Kasumi-1 (cell line): ENCODE data around the gene NAA20.

Experiments
- DNase-seq, 2 experiments: peaks; one replicate each; lab custom pipeline; 2025; lab: John Stamatoyannopoulos, UW

Gene NAA20

DNA sequence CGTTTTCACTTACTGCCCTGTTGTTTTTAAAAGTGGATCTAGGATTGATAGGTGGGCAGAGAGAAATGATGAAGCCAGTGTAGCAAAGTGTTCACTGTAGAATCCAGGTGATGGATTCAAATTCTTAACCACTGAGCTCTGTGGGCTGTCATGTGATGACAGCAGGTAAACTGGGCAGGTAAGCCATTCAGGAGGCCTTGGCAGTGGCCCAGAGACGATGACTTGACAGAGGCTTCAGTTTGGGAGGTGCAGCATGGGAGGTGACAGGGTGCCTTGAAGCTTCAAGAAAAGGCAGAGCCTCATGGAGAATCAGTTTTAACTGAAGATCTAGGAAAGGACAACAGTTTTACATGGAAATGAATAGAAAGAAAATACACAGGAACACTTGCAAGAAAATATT lies 2.0 kb downstream of the NAA20 start:
- no peak for DNase-seq

DNA sequence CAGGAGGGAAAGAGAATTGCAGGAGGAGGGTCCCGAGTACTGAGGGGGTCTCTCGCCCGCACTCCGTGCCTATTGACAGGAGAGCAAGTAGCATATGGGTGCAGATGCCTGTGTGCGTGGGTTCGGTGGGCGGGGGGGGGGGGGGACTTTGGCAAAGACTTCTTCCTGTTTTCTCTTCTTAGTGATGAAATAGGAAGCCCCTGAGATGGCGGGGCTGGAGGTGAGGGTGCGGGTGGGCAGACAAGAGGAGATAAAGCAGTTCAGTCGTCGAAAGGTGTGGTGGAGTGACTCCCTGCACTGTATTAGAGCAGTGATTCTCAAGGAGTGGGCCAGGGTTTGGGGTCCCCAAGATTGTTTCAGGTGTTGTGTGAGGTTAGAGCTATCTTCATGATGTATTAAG lies 3.7 kb downstream of the NAA20 start:
- no peak for DNase-seq

DNA sequence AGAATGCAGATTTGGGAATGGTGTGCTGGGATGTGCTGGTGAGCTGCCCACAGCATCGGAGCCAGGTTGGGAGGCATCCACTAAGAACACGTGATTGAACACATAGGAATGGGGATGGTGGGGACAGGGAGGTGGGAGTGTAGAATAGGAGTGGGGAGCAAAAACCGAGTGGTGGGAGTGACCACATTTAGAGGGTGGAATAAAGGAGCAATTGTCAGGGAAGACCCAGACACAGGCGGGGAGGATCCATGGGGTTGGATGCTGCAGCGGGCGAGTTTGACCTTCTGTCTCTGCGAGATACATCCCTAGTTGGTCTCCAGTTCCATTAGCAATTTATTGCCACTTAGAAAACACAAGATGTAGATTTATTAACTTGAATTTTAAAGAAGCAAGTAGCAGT lies 4.7 kb downstream of the NAA20 start:
- DNase-seq, result no peak

DNA sequence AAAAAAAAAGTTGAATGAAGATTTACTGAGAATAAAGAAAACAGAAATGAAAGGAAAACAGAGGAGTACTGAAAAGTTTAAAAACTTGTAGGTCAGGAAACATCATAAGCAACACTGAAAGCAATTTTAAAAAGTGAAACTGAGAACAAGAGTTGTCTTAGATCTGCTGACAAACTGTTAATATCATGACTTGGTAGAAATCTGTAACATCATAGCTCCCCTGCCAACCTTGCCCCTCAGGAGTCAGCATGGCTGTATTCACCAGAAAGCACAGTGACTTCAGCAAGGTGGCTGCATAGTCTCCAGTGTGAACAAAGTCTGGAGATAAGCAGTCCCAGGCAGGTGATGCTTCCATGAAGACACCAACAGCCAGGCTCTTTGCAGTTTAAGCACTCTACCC lies 5.3 kb downstream of the NAA20 start:
- no peak for DNase-seq

DNA sequence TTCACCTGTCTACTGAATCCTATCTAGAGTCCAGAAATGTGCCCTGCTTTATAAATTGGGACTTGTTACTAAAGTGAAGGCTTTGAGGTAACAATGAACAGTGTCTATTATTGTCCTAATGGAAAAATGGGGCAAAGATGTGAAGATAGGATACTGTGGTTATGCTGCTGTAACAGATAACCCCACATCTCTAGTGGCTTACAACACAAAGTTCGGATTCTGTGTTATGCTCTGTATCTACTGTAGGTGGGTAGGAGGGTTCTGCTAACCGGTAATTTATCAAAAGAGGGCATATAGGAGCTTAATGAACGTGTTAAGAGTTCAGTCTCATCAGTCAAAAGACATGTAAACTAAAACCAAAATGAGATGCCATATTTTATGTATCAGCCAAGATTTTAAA lies 6.2 kb downstream of the NAA20 start:
- DNase-seq, result no peak

DNA sequence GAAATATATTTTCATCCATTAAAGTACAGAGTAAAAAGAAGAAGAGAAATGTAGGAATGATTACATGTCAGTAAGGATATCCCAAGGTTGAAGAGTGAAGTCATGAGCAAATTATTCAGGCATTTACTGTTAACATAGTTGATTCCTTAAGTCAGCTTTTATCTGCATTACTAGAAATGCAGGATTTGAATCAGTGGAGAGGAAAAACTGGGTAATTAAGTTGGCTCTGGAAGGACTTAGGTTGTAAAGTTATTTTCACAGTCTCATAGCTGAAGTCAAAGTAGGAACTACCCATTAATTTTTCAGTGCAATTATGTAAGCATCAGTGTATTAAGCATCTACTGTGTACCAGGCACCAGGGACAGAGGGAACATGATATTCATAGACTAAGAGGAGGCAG lies 7.8 kb downstream of the NAA20 start:
- no peak for DNase-seq

DNA sequence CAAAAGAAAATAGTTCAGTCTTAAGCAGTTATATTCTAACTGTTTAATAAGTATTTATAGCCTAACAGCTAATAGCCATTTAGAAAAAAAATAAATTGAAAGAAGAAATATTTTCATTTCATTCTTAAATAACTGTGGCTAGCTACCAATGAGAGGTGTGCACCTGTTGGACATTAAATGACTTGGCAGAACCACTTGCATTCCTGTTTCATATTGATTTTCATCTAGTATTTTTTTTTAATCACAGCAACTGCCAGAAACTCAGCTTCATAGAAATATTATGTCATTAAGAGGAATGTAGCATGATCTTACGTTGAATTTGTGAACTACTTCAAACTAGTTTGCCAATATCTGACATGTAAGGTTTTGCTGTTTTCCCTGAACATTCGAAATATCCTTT lies 10.1 kb downstream of the NAA20 start:
- no peak for DNase-seq

DNA sequence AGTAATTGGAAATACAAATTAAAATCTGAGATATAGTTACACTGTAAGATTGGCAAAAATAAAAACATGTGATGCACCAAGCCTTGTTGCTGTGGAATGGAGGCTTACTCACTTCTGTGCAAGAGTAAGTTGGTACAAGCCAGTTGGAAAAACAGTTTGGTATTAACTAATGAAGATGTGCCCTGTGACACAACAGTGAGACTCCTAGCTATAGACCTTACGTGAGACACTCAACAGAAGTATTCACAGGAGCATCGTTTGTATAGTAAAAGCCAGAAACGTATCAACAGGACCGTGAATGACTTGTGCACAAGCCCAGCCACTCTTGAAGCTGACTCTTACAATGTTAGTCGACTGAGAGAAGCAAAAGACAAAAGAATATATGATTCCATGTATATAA lies 14.6 kb downstream of the NAA20 start:
- no peak for DNase-seq

DNA sequence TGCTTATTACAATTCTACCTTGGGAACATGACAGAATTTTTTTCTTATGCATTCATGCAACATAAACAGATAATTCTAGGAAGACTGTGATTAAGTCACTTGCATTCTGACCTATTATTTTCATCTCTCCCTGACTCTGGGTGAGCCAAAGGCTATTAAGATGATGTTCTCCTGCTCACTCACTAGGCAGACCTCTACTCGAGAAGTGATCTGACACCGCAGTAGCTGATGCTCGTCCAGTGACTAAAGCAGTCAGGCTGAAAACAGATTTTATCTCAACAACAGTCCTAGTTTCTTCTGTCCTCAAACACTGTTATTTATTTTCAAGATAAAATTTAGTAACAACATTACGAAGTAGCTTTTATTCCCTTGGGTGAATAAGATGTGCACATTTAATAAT lies 17.3 kb downstream of the NAA20 start:
- DNase-seq, result no peak

DNA sequence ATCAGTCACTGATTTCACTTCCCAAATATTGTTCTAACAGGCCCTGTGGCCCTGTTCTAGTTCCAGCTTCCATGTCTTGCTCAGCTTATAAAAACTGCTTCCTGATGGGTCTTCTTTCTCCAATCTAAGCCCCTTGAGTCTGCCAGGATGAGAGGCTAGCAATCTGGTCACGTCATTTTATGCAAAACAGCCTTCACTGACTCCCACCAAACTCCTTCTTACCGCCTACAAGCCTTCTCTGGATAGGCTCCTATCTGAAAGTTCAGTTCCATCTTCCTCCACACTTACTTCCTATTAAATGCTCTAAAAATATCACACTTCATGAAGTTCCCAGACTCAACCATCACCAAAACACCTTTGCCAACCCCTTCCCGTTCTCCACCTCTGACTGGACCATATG lies 19.6 kb downstream of the NAA20 start:
- no peak for DNase-seq

DNA sequence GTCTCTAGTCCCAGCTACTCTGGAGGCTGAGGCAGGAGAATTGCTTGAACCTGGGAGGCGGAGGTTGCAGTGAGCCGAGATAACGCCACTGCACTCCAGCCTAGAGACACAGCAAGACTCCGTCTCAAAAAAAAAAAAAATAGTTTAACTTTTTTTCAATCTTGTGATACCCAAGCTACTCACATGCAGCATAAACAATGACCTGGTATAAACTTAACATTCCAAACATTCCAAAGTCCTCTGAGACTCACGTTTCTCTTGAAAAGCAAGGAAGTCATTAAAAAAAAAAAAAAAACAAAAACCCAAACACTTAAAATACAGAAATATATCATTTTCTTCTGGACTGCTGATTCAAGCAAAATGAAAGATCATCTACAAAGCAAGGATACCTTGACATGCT lies 20.8 kb downstream of the NAA20 start:
- no peak for DNase-seq

DNA sequence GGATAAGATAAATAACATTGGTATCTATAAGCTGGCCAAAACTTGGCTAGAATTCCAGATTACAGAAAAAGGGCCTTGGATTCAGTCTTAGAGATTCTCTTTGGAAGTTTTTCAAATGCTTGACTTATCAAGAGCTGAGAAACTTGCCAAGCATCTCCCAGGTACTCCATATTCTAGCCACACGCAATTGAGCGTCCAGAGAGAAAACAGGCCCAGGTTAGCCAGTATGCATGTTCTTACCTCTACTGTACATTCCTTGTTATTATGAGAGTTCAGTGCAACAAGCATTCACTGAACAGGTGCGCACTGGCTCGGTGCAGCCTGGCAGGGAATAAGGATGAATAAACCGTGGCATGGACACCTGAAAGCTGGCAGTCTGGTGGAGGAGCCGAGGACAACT lies 21.4 kb downstream of the NAA20 start:
- no peak for DNase-seq

DNA sequence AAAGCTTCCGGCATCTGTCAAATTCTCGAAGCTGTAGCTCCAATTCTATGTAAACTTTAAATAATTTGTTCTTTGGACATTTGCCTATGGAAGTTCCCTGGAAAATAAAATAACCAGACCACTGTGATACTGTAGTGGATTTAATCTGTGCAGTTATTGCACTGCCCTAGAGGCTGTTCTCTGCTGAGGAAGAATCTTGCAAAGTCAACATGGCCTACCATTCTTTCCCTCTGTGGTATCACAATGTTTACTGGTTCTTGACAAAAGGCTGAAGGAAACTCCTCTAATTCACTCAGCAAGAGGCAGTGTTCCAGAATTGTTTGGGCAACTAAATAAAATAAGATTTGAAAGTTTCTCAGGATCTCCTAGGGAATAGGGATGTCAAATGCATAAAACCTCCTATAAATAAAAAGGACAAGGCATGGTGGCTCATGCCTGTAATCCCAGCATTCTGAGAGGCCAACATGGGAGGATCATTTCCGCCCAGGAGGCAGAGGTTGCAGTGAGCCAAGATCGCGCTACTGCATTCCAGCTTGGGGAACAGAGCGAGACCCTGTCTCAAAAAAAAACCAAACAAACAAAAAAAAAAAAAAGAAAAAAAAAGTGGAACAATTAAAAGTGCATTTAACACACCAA lies 22.7 kb downstream of the NAA20 start:
- DNase-seq, result no peak

DNA sequence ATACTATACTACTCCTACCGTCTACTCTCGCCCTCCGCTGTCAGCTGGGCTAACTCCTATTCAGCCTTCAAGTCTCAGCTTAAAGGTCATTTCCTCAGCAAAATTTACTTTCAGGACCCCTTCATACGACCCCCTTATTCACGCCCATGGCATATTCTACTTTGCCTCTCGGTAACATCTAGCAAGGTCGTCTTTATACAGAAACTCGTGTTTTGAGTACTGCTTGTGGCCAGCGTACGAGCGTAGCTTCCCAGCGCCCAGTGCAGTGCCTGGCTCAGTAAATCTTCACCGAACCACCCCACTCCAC lies 34.6 kb downstream of the NAA20 start:
- DNase-seq, result no peak

DNA sequence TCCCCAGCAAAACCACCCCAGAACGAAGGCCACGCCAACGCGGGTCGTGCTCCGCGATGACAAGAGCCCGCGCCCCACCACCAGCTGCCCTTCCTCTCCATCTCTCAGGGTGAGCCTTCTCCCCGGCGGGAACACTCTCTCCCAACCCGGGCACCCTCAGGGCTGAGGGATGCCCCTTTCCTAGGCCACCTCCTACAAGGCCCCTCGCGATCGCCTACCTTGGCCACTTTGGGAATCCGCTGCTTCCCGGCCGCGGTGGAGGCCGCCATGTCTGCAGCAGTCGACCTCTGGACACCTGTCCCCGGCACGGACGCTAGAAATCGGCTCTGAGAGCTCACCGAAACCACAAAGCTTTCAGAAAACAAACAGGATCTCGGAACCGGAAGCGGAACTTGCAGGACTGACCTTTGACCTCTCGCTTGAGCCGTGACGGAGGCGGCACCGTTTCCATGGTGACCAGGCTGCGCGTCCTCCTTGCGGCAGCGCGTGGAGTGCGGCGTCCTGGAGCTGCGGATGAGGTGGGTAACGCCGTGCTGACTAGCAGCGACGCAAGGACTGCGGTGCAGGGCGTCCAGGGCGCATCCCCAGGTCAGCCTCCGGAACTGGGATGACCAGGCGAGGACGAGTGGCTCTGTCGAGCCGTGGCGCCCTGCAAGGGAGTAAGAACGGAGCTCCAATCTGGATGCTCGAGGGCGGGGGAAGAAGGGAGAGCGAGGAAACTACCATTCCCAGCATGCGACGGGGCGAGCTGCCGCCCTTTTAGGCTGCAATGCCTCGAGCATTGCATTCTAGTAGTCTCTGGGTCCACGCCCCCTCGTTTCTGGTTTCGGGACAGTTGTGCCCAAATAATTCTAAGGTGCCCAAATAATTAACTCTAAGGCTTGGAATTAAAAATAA lies 35.2 kb downstream of the NAA20 start, which contains the start of the genes CFAP61 and CRNKL1:
TSS of gene CFAP61 (plus strand) at position 459 of the 897 bp plus-strand sequence. CDS start 4,122 bp downstream, outside the sequence.
TSS of gene CRNKL1 (minus strand) at position 393 of the 897 bp plus-strand sequence. CDS start at position 269, 124 bp downstream.
- DNase-seq, result peak; percentile 94 to 95

DNA sequence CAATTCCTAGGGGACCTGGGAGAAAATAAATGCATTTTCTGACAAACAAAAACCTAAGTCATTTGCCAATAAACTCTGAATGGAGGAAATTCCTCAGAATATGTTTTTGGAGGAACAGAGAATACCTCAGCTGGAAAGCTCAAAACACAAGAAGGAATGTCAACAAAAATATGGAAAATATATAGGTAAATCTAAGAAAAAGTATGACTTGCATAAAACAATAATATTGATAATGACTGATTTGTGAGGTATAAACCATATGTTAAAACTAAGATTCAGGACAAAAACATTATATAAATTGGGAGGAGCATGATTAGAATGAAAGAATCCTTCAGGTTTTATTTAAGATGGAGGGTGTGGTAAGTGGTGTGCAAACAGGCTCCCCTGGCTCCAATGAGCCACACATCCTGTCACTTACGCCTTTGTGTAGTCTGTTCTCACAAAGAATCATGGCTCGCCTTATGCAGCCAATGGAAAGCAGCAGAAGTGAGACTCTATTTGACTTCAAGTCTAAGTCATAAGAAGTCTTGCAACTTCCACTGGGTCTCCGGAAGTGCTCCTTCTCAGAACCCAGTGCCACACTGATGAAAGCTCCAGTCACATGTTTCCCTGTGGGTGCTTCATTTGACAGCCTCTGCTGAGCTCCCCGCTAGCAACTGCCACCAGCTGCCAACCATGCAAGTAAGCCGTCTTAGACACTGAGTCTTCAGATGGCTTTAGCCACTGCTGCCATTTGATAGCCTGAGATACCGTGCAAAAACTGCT lies 43.3 kb downstream of the NAA20 start:
- DNase-seq, result no peak

DNA sequence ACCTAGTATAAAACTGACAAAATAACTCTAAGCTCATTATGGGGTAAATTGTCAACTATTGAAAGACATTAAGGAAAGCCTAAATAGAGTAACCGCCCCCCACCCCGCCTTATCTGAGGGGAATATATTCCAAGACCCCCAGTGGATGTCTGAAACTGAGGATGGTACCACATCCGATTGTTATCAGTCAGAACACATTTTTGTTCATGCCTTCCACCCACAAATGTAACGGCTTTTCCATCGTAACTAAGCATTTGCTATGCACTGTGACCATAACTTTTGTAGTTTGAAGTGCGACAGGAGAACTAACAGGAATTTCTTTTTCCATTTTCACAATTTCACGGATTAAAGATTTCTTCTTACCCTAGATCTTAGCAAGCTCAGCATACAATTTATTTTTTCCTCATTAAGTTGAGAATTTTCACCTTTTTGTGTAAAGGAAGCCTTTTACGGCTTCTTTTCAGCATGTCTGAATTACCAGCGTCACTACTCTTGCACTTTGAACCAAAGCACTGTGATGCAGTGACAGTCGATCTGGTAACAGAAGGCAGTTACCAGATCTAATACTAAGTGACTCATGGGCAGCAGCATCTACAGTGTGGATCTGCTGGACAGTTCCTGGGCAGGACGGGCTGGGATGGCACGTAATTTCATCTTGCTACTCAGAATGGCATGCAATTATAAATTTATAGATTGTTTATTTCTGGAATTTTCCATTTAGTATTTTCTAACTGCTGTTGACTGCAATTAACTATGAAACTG lies 47.0 kb downstream of the NAA20 start:
- DNase-seq, result no peak

DNA sequence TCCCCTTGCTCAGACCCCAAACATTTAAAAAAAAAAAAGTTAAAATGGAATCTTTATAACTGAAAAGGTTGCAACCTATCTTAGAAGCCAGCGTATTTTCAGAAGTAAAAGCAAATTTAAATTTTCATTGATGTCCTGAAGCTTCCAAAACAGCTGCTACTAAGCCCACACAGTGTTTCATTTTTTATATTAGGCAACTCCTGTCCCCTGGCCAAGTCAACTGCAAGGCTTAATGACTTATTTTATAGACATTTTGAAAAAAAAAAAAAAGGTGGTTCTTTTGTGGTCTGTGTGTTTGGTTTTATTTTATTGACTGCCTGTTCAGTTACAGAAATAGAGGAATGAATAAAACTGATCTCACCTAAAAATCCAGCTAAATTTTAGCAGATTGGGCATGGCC lies 48.2 kb downstream of the NAA20 start:
- DNase-seq, result no peak

DNA sequence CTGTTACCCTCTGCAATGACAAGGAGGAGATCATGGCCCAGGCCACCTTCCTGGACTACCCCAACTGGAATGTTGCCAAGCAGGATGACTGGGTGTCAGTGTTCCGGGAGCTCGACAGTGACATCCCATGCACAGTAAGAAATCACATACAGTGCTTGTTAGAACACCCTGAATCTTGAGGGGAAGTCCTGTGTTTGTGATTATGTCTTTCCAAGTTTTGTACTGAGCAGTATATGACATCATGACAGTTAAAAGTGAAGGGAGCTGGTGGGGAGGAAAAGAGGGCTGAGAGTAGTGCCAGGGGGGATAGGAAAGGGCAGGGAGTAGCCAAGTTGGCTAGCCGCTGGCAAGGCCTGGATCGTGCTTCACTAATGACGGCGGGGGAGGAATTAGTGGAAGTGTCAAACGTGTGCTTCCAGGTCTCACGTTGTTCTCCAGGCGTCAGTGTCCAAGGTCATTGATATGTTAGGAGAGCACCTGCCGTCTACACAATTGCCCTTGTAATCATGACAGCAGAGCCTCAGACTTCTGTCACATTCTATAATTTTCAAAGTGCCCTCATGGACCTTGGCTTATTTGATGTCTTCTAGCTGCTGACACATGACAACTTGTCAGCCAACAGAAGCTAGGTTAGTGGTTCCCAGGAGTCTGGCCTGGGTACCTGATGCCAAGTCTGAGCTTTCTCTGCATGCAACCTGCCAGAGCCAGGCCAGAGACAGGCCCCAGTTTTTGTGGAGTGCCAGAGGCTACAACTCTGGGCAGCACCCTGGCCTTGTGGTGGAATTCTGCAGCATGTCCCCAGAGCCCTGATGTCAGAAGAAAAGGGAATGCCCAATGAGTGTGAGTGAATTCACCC lies 53.9 kb downstream of the NAA20 start:
- DNase-seq, result no peak

DNA sequence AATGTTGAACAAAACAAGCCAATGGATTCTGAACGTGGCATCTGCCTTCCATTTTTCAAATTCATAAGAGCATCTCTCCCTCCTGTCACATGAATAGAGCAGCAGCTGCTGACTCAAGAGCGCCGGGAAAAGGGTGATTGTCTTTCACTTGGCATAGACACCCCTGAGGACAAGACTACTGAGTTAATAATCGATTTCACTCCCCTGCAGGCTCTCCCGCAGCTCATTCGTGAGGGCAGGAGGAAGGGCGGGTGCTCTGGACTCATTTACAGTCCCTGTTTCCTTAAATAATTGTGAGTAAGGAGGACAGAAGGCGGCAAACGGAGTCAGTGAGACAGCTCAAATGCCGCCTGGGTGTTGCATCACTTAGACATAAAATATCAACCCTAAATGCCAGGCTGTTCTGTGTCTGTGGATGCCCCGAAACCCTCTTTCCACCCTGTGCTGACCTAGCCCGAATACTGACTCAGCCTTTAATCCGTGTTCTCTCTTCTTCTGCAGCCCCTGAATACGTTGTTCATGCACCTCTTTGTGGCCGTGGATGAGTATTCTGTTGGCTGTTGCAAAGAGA lies 56.7 kb downstream of the NAA20 start:
- no peak for DNase-seq

DNA sequence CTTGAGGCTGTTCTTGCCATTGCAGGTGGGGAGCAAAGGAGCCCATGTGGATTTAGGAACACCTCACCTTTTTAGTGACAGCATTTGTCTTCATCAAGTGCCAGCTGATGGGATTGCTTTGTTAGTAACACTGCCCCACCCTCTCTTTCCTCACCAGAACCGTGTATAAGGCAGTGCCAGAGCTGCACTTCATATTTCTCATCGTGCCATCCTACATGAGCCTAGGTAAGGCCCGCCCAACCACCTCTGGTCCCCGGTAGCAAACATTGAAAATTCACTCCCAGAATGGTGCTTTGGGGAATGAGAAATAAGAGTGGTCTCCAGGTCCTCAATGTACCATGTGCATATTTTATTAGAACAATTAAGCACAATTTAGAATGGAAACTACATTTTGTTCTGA lies 57.9 kb downstream of the NAA20 start:
- no peak for DNase-seq
